SH-SY5Y (cell line): ENCODE results near the gene NR6A1.

ENCODE experiments used
- GATA2 ChIP-seq: IDR thresholded peaks from 2 replicates; pipeline ENCODE4 v1.6.1; 2011; ENCODE audit warnings: mild to moderate bottlenecking, low read depth, low read length
- GATA3 ChIP-seq: IDR thresholded peaks from 2 replicates; pipeline ENCODE4 v1.6.1; 2011; ENCODE audit warnings: low read depth, mild to moderate bottlenecking, low read length, moderate library complexity

- TF ChIP-seq GATA2 (no peak), GATA3 (no peak)
Observed at GRCh38 chr9:124784509-124784908, 13.4 kb upstream of the NR6A1 start.
